HG03565 (cell line): Measurements from ENCODE around the gene MED8.
"Not testable (repeated sequence)": the region's sequence is repeated elsewhere in the genome, so short reads cannot be mapped to it uniquely, and the experiment has no call there.

ENCODE experiments used
- ATAC-seq: cut with Tn5 transposase; IDR thresholded peaks from one replicate; pipeline ENCODE4 v1.9.1; 2021; ENCODE audit warnings: mild to moderate bottlenecking, moderate library complexity; ENCODE audit not compliant: unreplicated experiment

The MED8 gene

GRCh38 chr1:43422995-43423671 is 33.5 kb upstream of the MED8 start:
- no peak for ATAC-seq

- no peak for ATAC-seq
Observed at GRCh38 chr1:43421976-43422750, 32.6 kb upstream of the MED8 start.

DNA sequence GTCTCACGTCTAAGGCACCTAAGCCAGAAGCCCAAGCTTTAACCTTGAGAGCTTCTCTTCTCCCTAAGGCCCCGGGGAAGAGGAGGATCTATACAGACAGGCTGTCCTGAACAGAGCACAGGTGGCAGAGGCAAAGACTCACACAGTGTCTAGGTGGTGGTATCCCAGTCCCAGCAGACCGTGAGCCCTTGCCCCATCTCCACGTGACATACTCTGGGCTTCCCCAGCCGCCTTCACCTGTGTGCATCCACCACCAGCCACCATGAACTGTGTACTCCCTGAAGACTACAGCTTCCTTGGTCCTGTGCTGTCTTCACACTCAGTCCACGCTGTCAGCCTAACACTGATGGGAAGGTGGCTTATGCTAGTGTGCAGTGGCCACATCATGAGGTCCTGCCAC is 31.8 kb upstream of the MED8 start:
- no peak for ATAC-seq

DNA sequence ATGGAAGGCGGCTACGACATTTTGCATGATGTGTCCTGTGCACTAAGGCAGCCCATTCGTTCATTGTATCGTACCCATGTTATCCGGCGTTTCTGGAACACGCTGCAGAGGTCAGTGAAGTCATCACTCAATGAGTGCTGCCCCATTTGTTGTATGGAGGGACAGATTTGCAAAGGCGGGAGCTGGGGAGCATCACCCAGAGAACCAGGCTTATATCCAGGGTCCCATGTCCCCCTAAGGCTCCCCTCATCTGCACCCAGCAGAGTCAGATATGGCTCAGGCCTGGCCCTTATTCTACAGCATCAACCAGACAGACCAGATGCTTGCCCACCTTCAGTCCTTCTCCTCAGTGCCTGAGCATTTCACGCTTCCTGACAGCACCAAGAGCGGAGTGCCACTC is 31.3 kb upstream of the MED8 start:
- no peak for ATAC-seq

GRCh38 chr1:43419627-43420425 is 30.2 kb upstream of the MED8 start:
- no peak for ATAC-seq

- ATAC-seq, result no peak
Observed at GRCh38 chr1:43418858-43419257, 29.3 kb upstream of the MED8 start.

DNA sequence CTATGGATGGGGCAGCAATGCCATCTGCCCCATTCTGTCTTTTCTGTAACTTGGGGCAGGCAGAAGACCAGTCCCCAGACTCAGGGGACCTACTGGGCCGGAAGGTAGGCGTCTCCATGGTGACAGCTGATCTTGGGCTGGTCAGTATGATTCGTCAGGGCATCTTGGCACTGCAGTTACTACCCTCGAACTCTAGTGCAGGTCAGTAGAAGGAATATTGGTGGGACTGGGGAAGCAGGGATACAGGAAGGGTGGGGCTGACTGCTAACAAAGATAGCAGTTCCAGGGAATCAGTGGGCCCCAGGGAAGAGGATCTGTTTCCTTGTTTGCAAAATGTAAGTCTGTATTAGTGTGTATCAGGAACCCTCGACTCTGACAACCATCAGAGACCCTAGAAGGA is 26.3 kb upstream of the MED8 start:
- no peak for ATAC-seq

GRCh38 chr1:43414634-43415223 is 25.1 kb upstream of the MED8 start:
- ATAC-seq, result no peak

- not testable (repeated sequence) for ATAC-seq
Observed at GRCh38 chr1:43413426-43413825, 23.8 kb upstream of the MED8 start.

GRCh38 chr1:43410571-43410970 is 21.0 kb upstream of the MED8 start:
- ATAC-seq, result no peak

DNA sequence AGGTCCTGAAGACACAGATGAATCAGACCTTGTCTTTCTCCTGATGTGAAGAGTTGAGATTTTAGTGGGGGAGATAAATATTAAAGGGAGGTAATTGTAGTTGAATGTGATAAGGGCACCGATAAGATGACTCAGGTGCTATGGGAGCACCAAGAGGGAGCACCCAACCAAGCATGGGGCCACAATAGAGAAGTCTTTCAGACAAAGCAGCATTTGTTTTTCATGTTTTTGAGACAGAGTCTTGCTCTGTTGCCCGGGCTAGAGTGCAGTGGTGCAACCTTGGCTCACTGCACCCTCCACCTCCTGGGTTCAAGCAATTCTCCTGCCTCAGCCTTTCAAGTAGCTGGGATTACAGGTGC is 16.3 kb upstream of the MED8 start:
- no peak for ATAC-seq

GRCh38 chr1:43405219-43405875 is 15.7 kb upstream of the MED8 start:
- no peak for ATAC-seq

- no peak for ATAC-seq
Observed at GRCh38 chr1:43404353-43404752, 14.8 kb upstream of the MED8 start.

- no peak for ATAC-seq
Observed at GRCh38 chr1:43402089-43402865, 12.7 kb upstream of the MED8 start.

DNA sequence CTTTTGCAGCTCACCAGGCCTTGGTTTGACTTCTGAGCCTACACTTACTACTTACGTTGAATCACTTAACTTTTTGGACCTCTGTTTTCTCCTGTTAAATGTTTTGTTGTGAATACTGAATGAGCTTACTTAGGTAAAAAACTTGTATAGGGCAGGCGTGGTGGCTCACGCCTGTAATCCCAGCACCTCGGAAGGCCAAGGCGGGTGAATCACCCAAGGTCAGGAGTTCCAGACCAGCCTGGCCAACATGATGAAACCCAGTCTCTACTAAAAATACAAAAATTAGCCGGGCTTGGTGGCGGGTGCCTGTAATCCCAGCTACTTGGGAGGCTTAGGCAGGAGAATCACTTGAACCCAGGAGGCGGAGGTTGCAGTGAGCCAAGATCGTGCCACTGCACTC is 10.8 kb upstream of the MED8 start:
- not testable (repeated sequence) for ATAC-seq

GRCh38 chr1:43398227-43398626 is 8.6 kb upstream of the MED8 start:
- no peak for ATAC-seq

GRCh38 chr1:43396059-43396458 is 6.5 kb upstream of the MED8 start:
- ATAC-seq, result no peak

DNA sequence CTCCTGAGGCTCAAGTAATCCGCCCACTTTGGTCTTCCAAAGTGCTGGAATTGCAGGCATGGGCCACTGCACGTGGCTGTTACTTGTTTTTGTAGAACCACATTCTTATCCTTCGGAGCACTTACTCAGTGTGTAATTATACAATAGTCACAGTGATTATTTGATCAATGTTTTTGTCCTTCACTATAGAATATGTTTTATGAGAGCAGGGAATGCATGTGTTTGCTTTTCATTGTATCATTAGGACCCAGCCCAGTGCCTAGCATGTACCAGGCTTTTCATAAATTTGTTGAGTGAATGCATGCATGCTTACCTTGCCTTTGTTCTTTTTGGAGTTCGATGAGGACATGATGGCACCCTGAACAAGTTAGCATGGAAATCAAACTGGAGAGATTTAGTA is 5.9 kb upstream of the MED8 start:
- no peak for ATAC-seq

- no peak for ATAC-seq
Observed at GRCh38 chr1:43392702-43393101, 3.1 kb upstream of the MED8 start.

- no peak for ATAC-seq
Observed at GRCh38 chr1:43388613-43389012, 987 bp downstream of the MED8 start.
